ENCODE measurements around the gene ARL6.

Gene ARL6

DNA sequence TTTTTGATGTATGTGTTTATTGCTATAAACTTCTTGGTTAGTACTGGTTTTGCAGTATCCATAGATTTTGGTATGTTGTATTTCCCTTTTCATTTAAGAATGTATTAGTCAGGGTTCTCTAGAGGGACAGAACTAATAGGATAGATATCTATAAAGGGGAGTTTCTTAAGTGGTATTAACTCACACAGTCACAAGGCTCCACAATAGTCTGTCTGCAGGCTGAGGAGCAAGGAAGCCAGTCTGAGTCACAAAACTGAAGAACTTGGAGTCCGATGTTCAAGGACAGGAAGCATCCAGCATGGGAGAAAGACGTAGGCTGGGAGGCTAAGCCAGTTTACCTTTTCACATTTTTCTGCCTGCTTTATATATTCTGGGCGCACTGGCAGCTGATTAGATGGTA, 8.4 kb downstream of the ARL6 start:
- peaks cover 6% of the 10 kb centered on the region for H3K36me3 ChIP-seq (ENCODE audit: control insufficient read depth, insufficient read depth, low read length)
- H3K9me3 ChIP-seq (ENCODE audit: control insufficient read depth, low read length) = peaks cover 6% of the 10 kb centered on the region
- WGBS, 2 experiments (ENCODE audit: insufficient coverage in 2 of 2) = 83 to 100% methylated on average over 1 of the region's 3 CpGs
- no peaks in the 10 kb centered on the region for H3K4me1 ChIP-seq (ENCODE audit: control insufficient read depth, insufficient read depth, low read length, poor library complexity, severe bottlenecking)
- no peak overlapping the region for H3K27ac ChIP-seq (ENCODE audit: low read depth, low read length, severe bottlenecking)
- no peak overlapping the region for H3K4me3 ChIP-seq (ENCODE audit: extremely low read depth, insufficient read depth, low read length, poor library complexity, severe bottlenecking)

DNA sequence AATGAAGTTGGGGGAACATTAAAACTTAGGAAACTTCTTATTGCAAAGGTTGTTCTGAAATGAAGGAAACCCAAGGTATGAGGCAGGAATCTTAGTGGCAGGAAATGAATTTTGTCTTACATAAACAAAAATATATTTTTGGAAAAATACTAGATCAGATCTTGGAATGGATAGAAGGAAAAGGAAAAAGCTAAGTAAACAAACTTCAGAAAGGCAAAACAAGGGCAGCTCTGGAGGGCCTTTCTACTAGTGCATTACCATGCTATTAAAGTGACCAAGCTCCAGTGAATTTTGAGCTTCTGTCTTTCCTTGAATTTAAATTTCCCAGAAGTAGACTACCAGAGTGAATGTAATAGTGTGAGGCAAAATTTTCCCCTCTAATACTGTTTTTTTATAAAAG, 13.6 kb downstream of the ARL6 start:
- Histone ChIP-seq H3K4me3 (ENCODE audit: extremely low read depth, insufficient read depth, low read length, poor library complexity, severe bottlenecking) (no peak overlapping the region), H3K9me3 (ENCODE audit: control insufficient read depth, low read length) (no peaks in the 10 kb centered on the region), H3K36me3 (ENCODE audit: control insufficient read depth, insufficient read depth, low read length) (no peaks in the 10 kb centered on the region), H3K27ac (ENCODE audit: low read depth, low read length, severe bottlenecking) (peak overlapping the region; percentile 18), H3K4me1 (ENCODE audit: control insufficient read depth, insufficient read depth, low read length, poor library complexity, severe bottlenecking) (no peaks in the 10 kb centered on the region)

DNA sequence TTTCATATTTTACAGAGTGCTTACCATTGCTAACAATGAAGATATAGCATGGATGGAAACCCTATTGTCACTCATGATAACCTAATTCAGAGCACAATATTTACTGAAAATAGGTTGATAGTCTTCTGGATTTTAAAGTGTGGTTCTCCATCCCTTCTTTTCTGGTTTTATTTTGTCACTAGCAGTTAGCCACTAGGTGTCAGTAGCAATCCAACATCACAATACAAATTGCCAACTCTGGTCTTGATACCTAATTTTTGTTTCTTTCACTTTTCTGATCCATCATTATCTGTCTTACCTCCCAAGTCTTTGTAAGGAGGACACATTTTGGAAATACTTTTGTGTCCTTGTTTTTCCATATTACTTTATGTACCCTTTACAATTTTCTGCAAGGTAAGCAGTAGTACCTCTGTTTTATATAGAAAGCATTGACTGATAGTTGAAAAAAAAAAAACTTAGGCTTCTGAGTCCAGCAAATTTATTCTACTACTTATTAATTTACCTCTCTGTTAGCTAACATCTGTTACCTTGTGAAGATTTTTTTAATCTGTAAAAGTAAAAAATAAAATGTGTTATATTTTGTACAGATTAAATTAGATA, 29.0 kb downstream of the ARL6 start:
- no peaks in the 10 kb centered on the region for H3K36me3 ChIP-seq (ENCODE audit: control insufficient read depth, insufficient read depth, low read length)
- H3K9me3 ChIP-seq (ENCODE audit: control insufficient read depth, low read length) = no peaks in the 10 kb centered on the region
- H3K4me3 ChIP-seq (ENCODE audit: extremely low read depth, insufficient read depth, low read length, poor library complexity, severe bottlenecking) = no peak overlapping the region
- no peaks in the 10 kb centered on the region for H3K4me1 ChIP-seq (ENCODE audit: control insufficient read depth, insufficient read depth, low read length, poor library complexity, severe bottlenecking)
- H3K27ac ChIP-seq (ENCODE audit: low read depth, low read length, severe bottlenecking) = no peak overlapping the region

DNA sequence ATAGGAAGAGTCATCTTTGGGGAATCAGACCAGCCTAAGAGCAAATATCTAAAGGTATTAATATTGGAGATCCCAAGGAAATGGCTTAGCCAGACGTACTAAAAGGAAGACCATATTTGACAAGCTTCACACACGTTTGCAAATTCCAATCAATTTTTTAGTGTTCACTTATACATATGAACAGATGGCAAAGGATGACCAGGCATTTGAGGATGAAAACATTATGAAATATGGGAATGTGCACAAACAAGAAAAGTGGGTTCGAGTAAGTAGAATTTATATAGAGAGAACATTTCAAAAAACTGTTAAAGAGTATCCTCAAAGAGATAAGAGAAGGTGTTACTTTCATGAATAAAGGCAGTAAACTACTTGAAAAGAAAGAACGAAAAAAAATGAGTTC, 31.4 kb downstream of the ARL6 start:
- H3K9me3 ChIP-seq (ENCODE audit: control insufficient read depth, low read length) = no peaks in the 10 kb centered on the region
- 100% methylated on average over 1 of the region's 4 CpGs for WGBS, 2 experiments (ENCODE audit: insufficient coverage in 2 of 2)
- H3K4me3 ChIP-seq (ENCODE audit: extremely low read depth, insufficient read depth, low read length, poor library complexity, severe bottlenecking) = no peak overlapping the region
- no peaks in the 10 kb centered on the region for H3K36me3 ChIP-seq (ENCODE audit: control insufficient read depth, insufficient read depth, low read length)
- no peak overlapping the region for H3K27ac ChIP-seq (ENCODE audit: low read depth, low read length, severe bottlenecking)
- no peaks in the 10 kb centered on the region for H3K4me1 ChIP-seq (ENCODE audit: control insufficient read depth, insufficient read depth, low read length, poor library complexity, severe bottlenecking)

DNA sequence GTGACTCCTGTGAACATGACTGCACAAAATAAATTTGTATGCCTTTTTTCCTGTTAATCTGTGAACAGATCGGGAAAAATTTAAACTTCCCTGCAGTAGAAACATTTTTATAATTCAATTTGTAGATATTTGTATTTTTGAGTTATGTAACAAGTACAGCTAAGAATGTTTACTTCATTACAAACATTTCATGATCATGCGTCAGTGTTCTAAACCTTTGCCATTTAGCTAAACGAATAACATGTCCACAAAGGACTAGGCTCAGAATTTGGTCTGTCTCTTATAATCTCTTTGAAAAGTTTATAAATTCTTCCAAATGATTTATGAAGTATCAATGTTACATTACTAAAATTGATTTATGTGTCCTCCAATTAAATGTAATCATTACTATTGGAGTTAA, 39.9 kb downstream of the ARL6 start:
- H3K9me3 ChIP-seq (ENCODE audit: control insufficient read depth, low read length) = no peaks in the 10 kb centered on the region
- no CpG with 5 or more reads among the region's 3 CpGs for WGBS, 2 experiments (ENCODE audit: insufficient coverage in 2 of 2)
- H3K27ac ChIP-seq (ENCODE audit: low read depth, low read length, severe bottlenecking) = no peak overlapping the region
- no peak overlapping the region for H3K4me3 ChIP-seq (ENCODE audit: extremely low read depth, insufficient read depth, low read length, poor library complexity, severe bottlenecking)
- H3K36me3 ChIP-seq (ENCODE audit: control insufficient read depth, insufficient read depth, low read length) = no peaks in the 10 kb centered on the region
- no peaks in the 10 kb centered on the region for H3K4me1 ChIP-seq (ENCODE audit: control insufficient read depth, insufficient read depth, low read length, poor library complexity, severe bottlenecking)

DNA sequence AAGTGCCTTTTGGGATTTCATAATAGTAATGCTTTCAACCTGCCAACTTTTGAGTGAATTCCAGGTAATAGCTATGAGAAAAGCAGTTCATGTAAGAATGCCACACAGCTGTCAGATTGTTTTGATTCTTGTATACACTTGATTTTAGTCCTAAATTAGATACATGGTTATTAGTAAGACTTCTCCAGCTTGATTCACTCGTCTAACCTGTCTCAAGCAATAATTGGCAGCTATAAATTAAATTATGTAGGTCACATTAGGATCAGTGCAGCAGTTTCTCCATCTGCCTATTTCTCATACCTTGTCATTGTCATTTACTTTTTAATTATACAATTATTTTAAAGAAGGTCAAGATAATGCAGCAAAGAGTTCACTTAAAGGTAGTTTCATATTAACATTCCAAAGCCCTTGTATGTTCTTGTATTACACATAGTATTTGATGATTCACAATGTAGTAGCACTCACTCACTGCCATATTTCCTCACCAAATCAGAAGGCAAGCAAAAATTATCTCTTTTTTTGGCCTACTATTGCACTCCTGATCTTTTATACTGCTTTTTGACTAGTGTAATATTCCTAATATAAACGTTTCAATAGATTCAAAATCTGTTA, 46.3 kb downstream of the ARL6 start:
- no CpG with 5 or more reads among the region's 2 CpGs for WGBS, 2 experiments (ENCODE audit: insufficient coverage in 2 of 2)
- Histone ChIP-seq H3K4me3 (ENCODE audit: extremely low read depth, insufficient read depth, low read length, poor library complexity, severe bottlenecking) (no peak overlapping the region), H3K9me3 (ENCODE audit: control insufficient read depth, low read length) (no peaks in the 10 kb centered on the region), H3K27ac (ENCODE audit: low read depth, low read length, severe bottlenecking) (no peak overlapping the region), H3K4me1 (ENCODE audit: control insufficient read depth, insufficient read depth, low read length, poor library complexity, severe bottlenecking) (no peaks in the 10 kb centered on the region), H3K36me3 (ENCODE audit: control insufficient read depth, insufficient read depth, low read length) (no peaks in the 10 kb centered on the region)

DNA sequence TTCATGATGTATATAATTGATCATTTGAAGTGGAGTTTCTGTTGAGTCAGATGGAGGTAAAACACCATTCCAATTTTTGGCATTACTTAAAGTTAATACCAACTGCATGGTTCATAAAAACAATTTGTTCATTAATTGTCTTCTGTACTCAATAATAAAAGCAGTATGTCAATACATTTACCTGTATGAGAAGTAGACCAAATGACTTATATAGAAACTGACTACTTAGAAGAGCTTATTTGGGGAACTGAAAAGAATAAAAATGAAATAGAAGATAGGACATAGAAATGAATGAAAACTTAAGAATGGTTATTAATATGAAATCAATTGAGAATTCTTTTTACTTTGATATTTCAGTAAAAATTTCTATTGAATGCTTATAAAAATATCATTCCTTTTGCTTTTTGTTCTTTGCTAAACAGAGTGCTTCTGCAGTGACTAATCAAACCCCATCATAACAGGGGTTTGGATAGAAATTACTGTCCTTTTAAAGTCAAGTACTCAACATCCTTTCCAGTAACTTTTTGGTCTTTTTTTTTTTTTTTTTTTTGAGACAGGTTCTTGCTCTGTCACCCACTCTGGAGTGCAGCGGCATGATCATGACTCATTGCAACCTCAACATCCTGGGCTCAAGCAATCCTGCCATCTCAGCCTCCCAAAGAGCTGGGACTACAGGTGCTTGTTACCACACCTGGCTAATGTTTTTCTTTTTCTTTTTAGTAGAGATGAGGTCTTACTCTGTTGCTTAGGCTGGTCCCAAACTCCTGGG, 50.8 kb downstream of the ARL6 start:
- WGBS, 2 experiments (ENCODE audit: insufficient coverage in 2 of 2) = 0% methylated on average over 1 of the region's 1 CpG
- H3K36me3 ChIP-seq (ENCODE audit: control insufficient read depth, insufficient read depth, low read length) = no peaks in the 10 kb centered on the region
- no peak overlapping the region for H3K4me3 ChIP-seq (ENCODE audit: extremely low read depth, insufficient read depth, low read length, poor library complexity, severe bottlenecking)
- H3K9me3 ChIP-seq (ENCODE audit: control insufficient read depth, low read length) = no peaks in the 10 kb centered on the region
- H3K4me1 ChIP-seq (ENCODE audit: control insufficient read depth, insufficient read depth, low read length, poor library complexity, severe bottlenecking) = no peaks in the 10 kb centered on the region
- no peak overlapping the region for H3K27ac ChIP-seq (ENCODE audit: low read depth, low read length, severe bottlenecking)

DNA sequence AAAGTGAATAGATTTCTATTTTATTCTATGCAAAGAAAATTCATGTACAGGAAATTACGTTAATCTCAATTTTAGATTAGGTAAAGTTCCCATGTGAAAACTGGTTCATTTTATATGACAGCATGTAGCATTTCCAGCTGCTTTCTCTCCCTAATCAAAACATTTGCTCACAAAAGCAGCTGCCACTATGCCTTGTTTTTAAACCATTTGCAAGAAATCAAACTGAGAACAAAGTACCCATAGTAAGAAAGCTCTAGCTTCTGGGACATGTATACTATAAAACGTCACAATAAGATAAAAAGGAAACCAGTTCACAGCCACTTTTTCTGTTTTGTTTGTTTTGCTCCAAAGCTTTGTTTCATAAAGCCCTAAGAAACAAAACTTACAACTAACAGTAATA, 52.3 kb downstream of the ARL6 start:
- H3K4me1 ChIP-seq (ENCODE audit: control insufficient read depth, insufficient read depth, low read length, poor library complexity, severe bottlenecking) = no peaks in the 10 kb centered on the region
- WGBS, 2 experiments (ENCODE audit: insufficient coverage in 2 of 2) = no CpG with 5 or more reads among the region's 2 CpGs
- no peaks in the 10 kb centered on the region for H3K9me3 ChIP-seq (ENCODE audit: control insufficient read depth, low read length)
- H3K36me3 ChIP-seq (ENCODE audit: control insufficient read depth, insufficient read depth, low read length) = no peaks in the 10 kb centered on the region
- no peak overlapping the region for H3K27ac ChIP-seq (ENCODE audit: low read depth, low read length, severe bottlenecking)
- no peak overlapping the region for H3K4me3 ChIP-seq (ENCODE audit: extremely low read depth, insufficient read depth, low read length, poor library complexity, severe bottlenecking)

DNA sequence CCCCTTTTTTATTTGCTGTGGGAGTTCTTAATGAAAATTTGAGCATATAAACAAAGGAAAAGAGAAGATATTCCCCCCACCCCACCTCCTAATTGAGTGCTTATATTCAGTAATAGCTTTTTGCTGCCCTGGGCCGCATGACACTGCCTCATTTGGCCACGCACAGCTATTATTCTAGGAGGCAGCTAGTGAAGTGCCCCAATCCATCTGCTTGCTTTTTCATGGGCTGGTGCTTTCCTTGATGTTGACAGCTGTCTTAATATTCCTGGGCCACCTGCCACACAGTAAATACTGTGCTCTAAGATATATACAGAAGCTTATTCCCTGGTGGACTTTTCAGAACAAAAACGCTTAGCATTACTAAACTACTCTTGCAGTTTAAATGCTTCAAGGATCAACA, 53.4 kb downstream of the ARL6 start:
- Histone ChIP-seq H3K9me3 (ENCODE audit: control insufficient read depth, low read length) (no peaks in the 10 kb centered on the region), H3K36me3 (ENCODE audit: control insufficient read depth, insufficient read depth, low read length) (no peaks in the 10 kb centered on the region), H3K27ac (ENCODE audit: low read depth, low read length, severe bottlenecking) (no peak overlapping the region), H3K4me3 (ENCODE audit: extremely low read depth, insufficient read depth, low read length, poor library complexity, severe bottlenecking) (no peak overlapping the region), H3K4me1 (ENCODE audit: control insufficient read depth, insufficient read depth, low read length, poor library complexity, severe bottlenecking) (no peaks in the 10 kb centered on the region)
- 70 to 75% methylated on average over 2 of the region's 3 CpGs for WGBS, 2 experiments (ENCODE audit: insufficient coverage in 2 of 2)

DNA sequence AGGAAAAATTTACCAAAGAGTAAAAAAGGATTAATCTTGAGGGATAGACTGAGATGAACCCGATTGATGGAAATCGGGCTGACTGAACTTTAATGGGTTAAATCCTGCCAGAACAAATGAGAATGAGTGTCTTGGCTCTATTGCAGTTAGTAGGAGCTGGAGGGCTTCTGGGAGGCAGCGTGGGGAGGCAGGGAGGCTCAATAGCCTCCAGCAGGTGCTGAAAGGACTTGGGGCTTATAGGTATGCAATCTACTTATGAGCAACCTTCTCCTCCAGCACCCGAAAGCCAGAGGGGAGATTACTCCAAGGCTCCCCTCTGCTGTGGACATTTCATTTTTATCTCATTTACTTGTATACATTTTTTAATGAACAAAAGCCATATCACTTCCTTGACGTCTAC, 56.2 kb downstream of the ARL6 start:
- H3K27ac ChIP-seq (ENCODE audit: low read depth, low read length, severe bottlenecking) = no peak overlapping the region
- WGBS, 2 experiments (ENCODE audit: insufficient coverage in 2 of 2) = 97 to 100% methylated on average over 3 of the region's 5 CpGs
- H3K36me3 ChIP-seq (ENCODE audit: control insufficient read depth, insufficient read depth, low read length) = no peaks in the 10 kb centered on the region
- H3K4me3 ChIP-seq (ENCODE audit: extremely low read depth, insufficient read depth, low read length, poor library complexity, severe bottlenecking) = no peak overlapping the region
- no peaks in the 10 kb centered on the region for H3K9me3 ChIP-seq (ENCODE audit: control insufficient read depth, low read length)
- H3K4me1 ChIP-seq (ENCODE audit: control insufficient read depth, insufficient read depth, low read length, poor library complexity, severe bottlenecking) = peaks cover 7% of the 10 kb centered on the region

DNA sequence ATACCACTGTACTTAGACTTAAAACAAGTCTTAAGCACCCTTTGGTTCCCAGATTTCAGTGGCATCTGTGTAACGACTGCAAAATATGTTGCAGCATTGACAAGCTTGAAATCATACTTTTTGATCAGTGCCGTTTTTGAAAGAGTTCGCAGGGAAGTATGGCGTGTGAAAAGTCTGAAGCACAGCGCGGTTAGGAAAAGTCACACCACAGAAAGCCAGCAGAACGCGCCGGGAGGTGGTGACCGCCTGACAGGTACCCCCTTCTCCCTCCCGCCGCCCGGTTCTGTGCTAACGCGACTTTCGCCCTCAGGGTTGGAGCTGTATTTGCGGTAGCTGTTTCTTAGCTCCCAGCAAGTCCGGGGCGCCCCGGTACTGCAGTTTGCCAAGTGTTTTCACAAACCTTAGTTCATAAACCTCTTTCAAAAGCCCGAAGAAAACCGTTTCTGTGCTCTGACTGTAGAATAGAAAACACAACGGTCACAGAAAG, 56.8 kb downstream of the ARL6 start:
- H3K9me3 ChIP-seq (ENCODE audit: control insufficient read depth, low read length) = no peaks in the 10 kb centered on the region
- H3K4me3 ChIP-seq (ENCODE audit: extremely low read depth, insufficient read depth, low read length, poor library complexity, severe bottlenecking) = peak overlapping the region; percentile 77
- H3K36me3 ChIP-seq (ENCODE audit: control insufficient read depth, insufficient read depth, low read length) = no peaks in the 10 kb centered on the region
- no peak overlapping the region for H3K27ac ChIP-seq (ENCODE audit: low read depth, low read length, severe bottlenecking)
- WGBS, 2 experiments (ENCODE audit: insufficient coverage in 2 of 2) = 0 to 8% methylated on average over 14 to 17 of the region's 23 CpGs
- peaks cover 7% of the 10 kb centered on the region for H3K4me1 ChIP-seq (ENCODE audit: control insufficient read depth, insufficient read depth, low read length, poor library complexity, severe bottlenecking)
